GM19035 (cell line): Measurements from ENCODE around the gene ELAPOR2.
"Not testable (repeated sequence)": the region's sequence is repeated elsewhere in the genome, so short reads cannot be mapped to it uniquely, and the experiment has no call there.

ENCODE experiments used
- ATAC-seq: cut with Tn5 transposase; IDR thresholded peaks from one replicate; pipeline ENCODE4 v1.9.1; 2021; ENCODE audit not compliant: unreplicated experiment

The ELAPOR2 gene

GRCh38 chr7:87044713-87045112, 14.7 kb downstream of the ELAPOR2 start:
- ATAC-seq, result not testable (repeated sequence)

GRCh38 chr7:87041586-87041985, 17.9 kb downstream of the ELAPOR2 start:
- ATAC-seq, result not testable (repeated sequence)

GRCh38 chr7:87039691-87040299, 19.7 kb downstream of the ELAPOR2 start:
- ATAC-seq, result not testable (repeated sequence)

GRCh38 chr7:87038993-87039690, 20.3 kb downstream of the ELAPOR2 start:
- no peak for ATAC-seq

- ATAC-seq, result no peak
Measured at GRCh38 chr7:87036985-87037384, 22.5 kb downstream of the ELAPOR2 start.

GRCh38 chr7:87032604-87033339, 26.7 kb downstream of the ELAPOR2 start:
- ATAC-seq, result no peak

- no peak for ATAC-seq
Measured at GRCh38 chr7:87029078-87029477, 30.4 kb downstream of the ELAPOR2 start.

GRCh38 chr7:87028636-87029035, 30.8 kb downstream of the ELAPOR2 start:
- ATAC-seq, result no peak

- ATAC-seq, result peak; percentile 84
Measured at GRCh38 chr7:87027900-87028299, 31.6 kb downstream of the ELAPOR2 start.

GRCh38 chr7:87021285-87021684, 38.2 kb downstream of the ELAPOR2 start:
- no peak for ATAC-seq

- no peak for ATAC-seq
Measured at GRCh38 chr7:87016606-87017005, 42.8 kb downstream of the ELAPOR2 start.

- no peak for ATAC-seq
Measured at GRCh38 chr7:87013840-87014190, 45.6 kb downstream of the ELAPOR2 start.

GRCh38 chr7:87013136-87013839, 46.2 kb downstream of the ELAPOR2 start:
- no peak for ATAC-seq
